ENCODE results near the gene UBE2Q1.

GRCh38 chr1:154557248-154557938 lies 1.1 kb downstream of the UBE2Q1 start:
- no peak for TF ChIP-seq CTCF (IDR thresholded peaks at IDR 0.05)
- TF ChIP-seq POLR2A (IDR thresholded peaks at IDR 0.05): no peak

All from testis (tissue), 2 donors.